ENCODE results near the gene UBE2L3. TPM values are rescaled to one million over a fixed set of nuclear protein-coding genes. Genes with fewer than 3 reads are reported as not detected.

Gene UBE2L3
- total and polyA plus RNA-seq, 2 of the 13 experiments (the other 11 are each of a cell fraction or from before 2014, with no cell fraction given) = 30.2 to 58.1 TPM

DNA sequence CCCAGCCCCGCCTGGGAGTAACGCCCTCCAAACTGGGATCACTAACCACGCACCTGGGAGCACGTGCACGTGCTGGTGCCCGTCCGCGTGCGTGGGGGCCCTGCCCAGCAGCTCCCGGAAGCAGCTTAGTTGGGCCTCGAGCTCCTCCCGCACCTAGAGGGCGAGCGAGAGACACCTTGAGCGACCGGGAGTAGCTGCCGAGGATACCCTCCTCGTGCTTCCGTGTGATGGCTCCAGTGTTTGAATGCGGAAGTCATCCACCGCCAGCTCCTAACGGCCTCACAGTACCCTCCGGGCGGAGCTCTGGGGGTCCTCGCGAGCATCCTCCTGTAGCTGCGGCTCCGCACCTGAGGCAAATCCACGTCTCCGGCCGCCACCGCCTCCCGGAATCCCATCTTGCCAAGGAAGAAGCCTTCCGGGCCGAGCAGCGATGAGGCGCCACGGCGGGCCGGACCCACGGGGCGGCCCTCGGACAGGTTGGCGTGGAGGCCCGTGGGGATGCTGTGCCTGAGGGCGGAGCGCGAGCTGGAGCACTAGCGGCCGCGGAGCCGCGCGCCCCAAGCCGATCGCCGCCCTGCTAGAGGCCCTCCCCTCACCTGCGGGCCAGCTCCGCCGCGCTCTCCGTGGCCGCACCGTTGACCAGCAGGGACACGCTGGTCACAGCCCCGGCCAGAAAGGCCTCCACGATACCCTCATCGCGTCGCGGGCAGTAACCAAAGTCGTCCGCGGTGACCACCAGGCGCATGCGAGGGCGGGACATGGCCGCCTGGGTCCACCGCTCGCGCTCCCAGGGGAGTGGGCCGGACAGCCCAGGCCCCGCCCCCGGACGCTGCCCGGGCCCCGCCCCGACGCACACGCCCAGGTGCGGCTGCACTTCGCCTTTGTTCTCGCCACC lies 62.0 kb downstream of the UBE2L3 start, which contains the start of gene YDJC (continued):
- TF ChIP-seq ZNF562 (CRISPR knock-in tag; IDR thresholded peaks at IDR 0.05; ENCODE audit: borderline replicate concordance) (peak; percentile 72; the same call in 1 of the 2 replicates), ZNF660 (CRISPR knock-in tag; IDR thresholded peaks at IDR 0.05; ENCODE audit: borderline replicate concordance, low read depth) (no peak), PAWR (CRISPR knock-in tag; IDR thresholded peaks at IDR 0.05; ENCODE audit: borderline replicate concordance) (no peak), KDM6A (CRISPR knock-in tag; IDR thresholded peaks at IDR 0.05; ENCODE audit: low read depth) (no peak), THAP11 (CRISPR knock-in tag; IDR thresholded peaks at IDR 0.05) (peak; percentile 86), PHF8 (CRISPR knock-in tag; IDR thresholded peaks at IDR 0.05) (peak; percentile 95), PCBP2 (optimal IDR thresholded peaks at IDR 0.05; ENCODE audit: low read depth, low read length, poor library complexity, severe bottlenecking) (no peak), SMAD9 (CRISPR knock-in tag; IDR thresholded peaks at IDR 0.05) (peak; percentile 92), CBX1 (IDR thresholded peaks at IDR 0.05; ENCODE audit: low read depth) (peak; percentile 72), RFXANK (CRISPR knock-in tag; IDR thresholded peaks at IDR 0.05) (no peak), IKZF1 (IDR thresholded peaks at IDR 0.05) (no peak), NFE2 (CRISPR knock-in tag; IDR thresholded peaks at IDR 0.05) (0 out of 2 replicates have a peak, but pooled peaks have one; percentile 57), ZNF484 (CRISPR knock-in tag; IDR thresholded peaks at IDR 0.05; ENCODE audit: borderline replicate concordance, low read depth) (0 out of 2 replicates have a peak, but pooled peaks have one; percentile 62), ZFP36 (IDR thresholded peaks at IDR 0.05; ENCODE audit: borderline replicate concordance, low read depth, low read length, partially characterized antibody) (no peak), RFX1 (IDR thresholded peaks at IDR 0.05) (no peak), ZNF431 (CRISPR knock-in tag; IDR thresholded peaks at IDR 0.05; ENCODE audit: borderline replicate concordance, low read depth) (peak; percentile 68; the same call in 1 of the 2 replicates)
- TF ChIP-seq, protein P1, sequence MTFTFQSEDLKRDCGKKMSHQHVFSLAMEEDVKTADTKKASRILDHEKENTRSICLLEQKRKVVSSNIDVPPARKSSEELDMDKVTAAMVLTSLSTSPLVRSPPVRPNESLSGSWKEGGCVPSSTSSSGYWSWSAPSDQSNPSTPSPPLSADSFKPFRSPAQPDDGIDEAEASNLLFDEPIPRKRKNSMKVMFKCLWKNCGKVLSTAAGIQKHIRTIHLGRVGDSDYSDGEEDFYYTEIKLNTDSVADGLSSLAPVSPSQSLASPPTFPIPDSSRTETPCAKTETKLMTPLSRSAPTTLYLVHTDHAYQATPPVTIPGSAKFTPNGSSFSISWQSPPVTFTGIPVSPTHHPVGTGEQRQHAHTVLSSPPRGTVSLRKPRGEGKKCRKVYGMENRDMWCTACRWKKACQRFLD (CRISPR knock-in tag; IDR thresholded peaks at IDR 0.05; ENCODE audit: borderline replicate concordance) = peak; percentile 85; the same call in 1 of the 2 replicates
- TF ChIP-seq, protein P2, sequence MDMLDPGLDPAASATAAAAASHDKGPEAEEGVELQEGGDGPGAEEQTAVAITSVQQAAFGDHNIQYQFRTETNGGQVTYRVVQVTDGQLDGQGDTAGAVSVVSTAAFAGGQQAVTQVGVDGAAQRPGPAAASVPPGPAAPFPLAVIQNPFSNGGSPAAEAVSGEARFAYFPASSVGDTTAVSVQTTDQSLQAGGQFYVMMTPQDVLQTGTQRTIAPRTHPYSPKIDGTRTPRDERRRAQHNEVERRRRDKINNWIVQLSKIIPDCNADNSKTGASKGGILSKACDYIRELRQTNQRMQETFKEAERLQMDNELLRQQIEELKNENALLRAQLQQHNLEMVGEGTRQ (IDR thresholded peaks at IDR 0.05; ENCODE audit: low read depth, low read length) = no peak
- TF ChIP-seq, protein P2 (CRISPR knock-in tag; IDR thresholded peaks at IDR 0.05; ENCODE audit: borderline replicate concordance) = 0 out of 2 replicates have a peak, but pooled peaks have one; percentile 35
- TF ChIP-seq, protein P3, sequence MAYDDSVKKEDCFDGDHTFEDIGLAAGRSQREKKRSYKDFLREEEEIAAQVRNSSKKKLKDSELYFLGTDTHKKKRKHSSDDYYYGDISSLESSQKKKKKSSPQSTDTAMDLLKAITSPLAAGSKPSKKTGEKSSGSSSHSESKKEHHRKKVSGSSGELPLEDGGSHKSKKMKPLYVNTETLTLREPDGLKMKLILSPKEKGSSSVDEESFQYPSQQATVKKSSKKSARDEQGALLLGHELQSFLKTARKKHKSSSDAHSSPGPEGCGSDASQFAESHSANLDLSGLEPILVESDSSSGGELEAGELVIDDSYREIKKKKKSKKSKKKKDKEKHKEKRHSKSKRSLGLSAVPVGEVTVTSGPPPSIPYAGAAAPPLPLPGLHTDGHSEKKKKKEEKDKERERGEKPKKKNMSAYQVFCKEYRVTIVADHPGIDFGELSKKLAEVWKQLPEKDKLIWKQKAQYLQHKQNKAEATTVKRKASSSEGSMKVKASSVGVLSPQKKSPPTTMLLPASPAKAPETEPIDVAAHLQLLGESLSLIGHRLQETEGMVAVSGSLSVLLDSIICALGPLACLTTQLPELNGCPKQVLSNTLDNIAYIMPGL (CRISPR knock-in tag; IDR thresholded peaks at IDR 0.05; ENCODE audit: borderline replicate concordance in 1 of 2, low read depth in 1 of 2) = peak; percentile 87 to 90
- TF ChIP-seq, protein P4, sequence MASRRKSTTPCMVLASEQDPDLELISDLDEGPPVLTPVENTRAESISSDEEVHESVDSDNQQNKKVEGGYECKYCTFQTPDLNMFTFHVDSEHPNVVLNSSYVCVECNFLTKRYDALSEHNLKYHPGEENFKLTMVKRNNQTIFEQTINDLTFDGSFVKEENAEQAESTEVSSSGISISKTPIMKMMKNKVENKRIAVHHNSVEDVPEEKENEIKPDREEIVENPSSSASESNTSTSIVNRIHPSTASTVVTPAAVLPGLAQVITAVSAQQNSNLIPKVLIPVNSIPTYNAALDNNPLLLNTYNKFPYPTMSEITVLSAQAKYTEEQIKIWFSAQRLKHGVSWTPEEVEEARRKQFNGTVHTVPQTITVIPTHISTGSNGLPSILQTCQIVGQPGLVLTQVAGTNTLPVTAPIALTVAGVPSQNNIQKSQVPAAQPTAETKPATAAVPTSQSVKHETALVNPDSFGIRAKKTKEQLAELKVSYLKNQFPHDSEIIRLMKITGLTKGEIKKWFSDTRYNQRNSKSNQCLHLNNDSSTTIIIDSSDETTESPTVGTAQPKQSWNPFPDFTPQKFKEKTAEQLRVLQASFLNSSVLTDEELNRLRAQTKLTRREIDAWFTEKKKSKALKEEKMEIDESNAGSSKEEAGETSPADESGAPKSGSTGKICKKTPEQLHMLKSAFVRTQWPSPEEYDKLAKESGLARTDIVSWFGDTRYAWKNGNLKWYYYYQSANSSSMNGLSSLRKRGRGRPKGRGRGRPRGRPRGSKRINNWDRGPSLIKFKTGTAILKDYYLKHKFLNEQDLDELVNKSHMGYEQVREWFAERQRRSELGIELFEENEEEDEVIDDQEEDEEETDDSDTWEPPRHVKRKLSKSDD (CRISPR knock-in tag; IDR thresholded peaks at IDR 0.05; ENCODE audit: low read depth) = peak; percentile 51
